Testis (tissue), 3 donors: Measurements from ENCODE around the gene CNTN5. TPM values are rescaled to one million over a fixed set of nuclear protein-coding genes. Genes with fewer than 3 reads are reported as not detected.

Source experiments
- DNase-seq: peaks from one replicate; pipeline ENCODE4 v3.0.0-alpha.2; 2019
- H3K27ac ChIP-seq, 2 donors: fragments of 200-600 bp; sonication (generic); one replicate each; pipeline ENCODE4 v1.5.1; 2019
- H3K27me3 ChIP-seq: fragments of 200-600 bp; sonication (generic); one replicate; pipeline ENCODE4 v1.5.1; 2019
- H3K36me3 ChIP-seq: fragments of 200-600 bp; sonication (generic); one replicate; pipeline ENCODE4 v1.5.1; 2017; ENCODE audit warnings: low read depth; ENCODE audit errors: missing control alignments
- H3K4me1 ChIP-seq: fragments of 200-600 bp; sonication (generic); one replicate; pipeline ENCODE4 v1.5.1; 2019
- H3K4me3 ChIP-seq, 2 donors: fragments of 200-600 bp; sonication (generic); one replicate each; pipeline ENCODE4 v1.5.1; 2017 to 2019
- H3K9me3 ChIP-seq: fragments of 200-600 bp; sonication (generic); one replicate; pipeline ENCODE4 v1.5.1; 2017
- CTCF ChIP-seq, 3 experiments: fragments of 450-650 bp in 2 of 3; fragments of 200-600 bp in 1 of 3; sonication (generic) in 1 of 3; IDR thresholded peaks; one replicate each; pipeline ENCODE4 v1.5.1; 2016 to 2019; ENCODE audit warnings: antibody characterized with exemption in 3 of 3, mild to moderate bottlenecking in 2 of 3, moderate library complexity in 1 of 3
- POLR2A ChIP-seq: fragments of 450-650 bp; IDR thresholded peaks from one replicate; pipeline ENCODE4 v1.6.1; 2017; ENCODE audit warnings: antibody characterized with exemption, mild to moderate bottlenecking, moderate library complexity
- WGBS, 2 donors: methylation state at CpG; one replicate each; pipeline ENCODE4 v1.1.5; 2018; 5-methylcytosine and 5-hydroxymethylcytosine counted together
- intact Hi-C: fragments of 100-400 bp; cut with DNase I; formaldehyde crosslinking; loops from one replicate; pipeline ENCODE4 v1.15.1; 2023; ENCODE audit warnings: low total_unique reads
- polyA plus RNA-seq: library from polyadenylated mRNA; stranded (reverse); fragments of 350-450 nt; fragmentation: Illumina TruSeq; extraction: RNeasy Lipid Tissue Mini Kit (QIAGEN cat#74804); gene quantifications from one replicate; pipeline ENCODE4 v1.2.3, GENCODE V29; 2014; ENCODE audit warnings: low read depth, low replicate concordance; ENCODE audit not compliant: insufficient read depth
- total RNA-seq, 2 donors: library from RNA; depleted of rRNA; stranded (reverse); fragments of >200 nt; gene quantifications; one replicate each; pipeline ENCODE4 v1.2.3, GENCODE V29; 2016

CNTN5 gene
- total and polyA plus RNA-seq, 3 donors from 2014 or later, result 0.55 to 0.99 (median 0.78) TPM

- no peak for DNase-seq
Observed at GRCh38 chr11:99565333-99565732, 544.6 kb downstream of the CNTN5 start.

GRCh38 chr11:99567334-99567956 is 546.7 kb downstream of the CNTN5 start:
- H3K4me1 ChIP-seq, result no peaks in the 10 kb centered on the region
- no peak for TF ChIP-seq POLR2A
- no peak for TF ChIP-seq CTCF (IDR thresholded peaks at IDR 0.05)
- no peak overlapping the region for H3K27ac ChIP-seq
- H3K9me3 ChIP-seq, result no peaks in the 10 kb centered on the region
- WGBS, 2 donors, result 68 to 78% methylated on average over 4 of the region's 4 CpGs
- H3K4me3 ChIP-seq, result no peak overlapping the region
- H3K36me3 ChIP-seq, result no peaks in the 10 kb centered on the region
- intact Hi-C loops, result no loop called here
- no peak for DNase-seq
- H3K27me3 ChIP-seq, result no peaks in the 10 kb centered on the region

More at GRCh38 chr11:99565333-99565732, 544.6 kb downstream of the CNTN5 start:
- no peaks in the 10 kb centered on the region for H3K27me3 ChIP-seq
- H3K4me1 ChIP-seq, result no peaks in the 10 kb centered on the region
- 85 to 87% methylated on average over 1 of the region's 1 CpG for WGBS, 2 donors
- H3K27ac ChIP-seq, result no peak overlapping the region
- intact Hi-C loops, result no loop called here
- no peaks in the 10 kb centered on the region for H3K36me3 ChIP-seq
- TF ChIP-seq POLR2A (no peak), CTCF (IDR thresholded peaks at IDR 0.05) (no peak)
- no peak overlapping the region for H3K4me3 ChIP-seq
- H3K9me3 ChIP-seq, result no peaks in the 10 kb centered on the region

- no peaks in the 10 kb centered on the region for H3K9me3 ChIP-seq
- no peak for DNase-seq
- intact Hi-C loops, result no loop called here
- H3K4me1 ChIP-seq, result no peaks in the 10 kb centered on the region
- H3K36me3 ChIP-seq, result no peaks in the 10 kb centered on the region
- no peak overlapping the region for H3K4me3 ChIP-seq
- TF ChIP-seq CTCF (IDR thresholded peaks at IDR 0.05), result no peak
- no peak for TF ChIP-seq POLR2A
- H3K27me3 ChIP-seq, result no peaks in the 10 kb centered on the region
- WGBS, 2 donors, result 69 to 73% methylated on average over 1 of the region's 1 CpG
- H3K27ac ChIP-seq, result no peak overlapping the region
Observed at GRCh38 chr11:99568808-99569207, 548.1 kb downstream of the CNTN5 start.

- no peak overlapping the region for H3K4me3 ChIP-seq
- intact Hi-C loops, result no loop called here
- TF ChIP-seq POLR2A (no peak), CTCF (IDR thresholded peaks at IDR 0.05) (no peak)
- 45 to 47% methylated on average over 2 of the region's 2 CpGs for WGBS, 2 donors
- DNase-seq, result no peak
- no peak overlapping the region for H3K27ac ChIP-seq
- no peaks in the 10 kb centered on the region for H3K9me3 ChIP-seq
- H3K27me3 ChIP-seq, result no peaks in the 10 kb centered on the region
- no peaks in the 10 kb centered on the region for H3K36me3 ChIP-seq
- H3K4me1 ChIP-seq, result no peaks in the 10 kb centered on the region
Observed at GRCh38 chr11:99571094-99571493, 550.3 kb downstream of the CNTN5 start.

- TF ChIP-seq POLR2A (no peak), CTCF (IDR thresholded peaks at IDR 0.05) (no peak)
- H3K4me1 ChIP-seq, result no peaks in the 10 kb centered on the region
- H3K4me3 ChIP-seq, result no peak overlapping the region
- no peaks in the 10 kb centered on the region for H3K27me3 ChIP-seq
- intact Hi-C loops, result no loop called here
- DNase-seq, result no peak
- H3K36me3 ChIP-seq, result no peaks in the 10 kb centered on the region
- no peaks in the 10 kb centered on the region for H3K9me3 ChIP-seq
- no peak overlapping the region for H3K27ac ChIP-seq
Observed at GRCh38 chr11:99584830-99585229, 564.1 kb downstream of the CNTN5 start.
